ENCODE measurements around the gene MRPS5.
A peak's percentile ranks its signal among the peaks of the same experiment; 100 is the strongest.

Gene MRPS5

GRCh38 chr2:95057535-95058370, 63.9 kb downstream of the MRPS5 start:
- TF ChIP-seq CTCF (IDR thresholded peaks at IDR 0.05; ENCODE audit: insufficient read depth, low read depth, low read length, missing control alignments) = no peak
- H3K4me3 ChIP-seq (ENCODE audit: low read length) = no peak overlapping the region
- DNase-seq (ENCODE audit: low read depth) = no peak

GRCh38 chr2:95056461-95057459, 64.8 kb downstream of the MRPS5 start:
- no peak for TF ChIP-seq CTCF (IDR thresholded peaks at IDR 0.05; ENCODE audit: insufficient read depth, low read depth, low read length, missing control alignments)
- DNase-seq (ENCODE audit: low read depth) = no peak
- no peak overlapping the region for H3K4me3 ChIP-seq (ENCODE audit: low read length)

- TF ChIP-seq CTCF (IDR thresholded peaks at IDR 0.05; ENCODE audit: insufficient read depth, low read depth, low read length, missing control alignments) = no peak
- H3K4me3 ChIP-seq (ENCODE audit: low read length) = no peak overlapping the region
- DNase-seq (ENCODE audit: low read depth) = no peak
These were observed 65.6 kb downstream of the MRPS5 start for GRCh38 chr2:95056044-95056443.

GRCh38 chr2:95055262-95055661, 66.3 kb downstream of the MRPS5 start:
- no peak for TF ChIP-seq CTCF (IDR thresholded peaks at IDR 0.05; ENCODE audit: insufficient read depth, low read depth, low read length, missing control alignments)
- no peak overlapping the region for H3K4me3 ChIP-seq (ENCODE audit: low read length)
- no peak for DNase-seq (ENCODE audit: low read depth)

- no peak overlapping the region for H3K4me3 ChIP-seq (ENCODE audit: low read length)
- no peak for TF ChIP-seq CTCF (IDR thresholded peaks at IDR 0.05; ENCODE audit: insufficient read depth, low read depth, low read length, missing control alignments)
- no peak for DNase-seq (ENCODE audit: low read depth)
These were observed 67.6 kb downstream of the MRPS5 start for GRCh38 chr2:95054016-95054415.

- H3K4me3 ChIP-seq (ENCODE audit: low read length) = no peak overlapping the region
- TF ChIP-seq CTCF (IDR thresholded peaks at IDR 0.05; ENCODE audit: insufficient read depth, low read depth, low read length, missing control alignments) = peak; percentile 6
- DNase-seq (ENCODE audit: low read depth) = no peak
These were observed 68.1 kb downstream of the MRPS5 start for GRCh38 chr2:95053543-95053942.
